H1 (cell line): ENCODE measurements around the gene PID1. TPM values are rescaled to one million over a fixed set of nuclear protein-coding genes. Genes with fewer than 3 reads are reported as not detected.

Source experiments
- CTCF ChIA-PET: fragments of 300-600 bp; sonication (Branson Sonifier 250); formaldehyde crosslinking; loops from one replicate; lab custom pipeline; 2021; ENCODE audit not compliant: partially characterized antibody; lab: Charles Lee
- POLR2A ChIA-PET: fragments of 300-600 bp; sonication (Branson Sonifier 250); formaldehyde crosslinking; loops from one replicate; lab custom pipeline; 2021; ENCODE audit warnings: inconsistent platforms; ENCODE audit not compliant: partially characterized antibody; lab: Charles Lee
- DNase-seq, 2 experiments: peaks; one replicate each; pipeline versions ENCODE4 v3.0.0 to v3.0.0-alpha.2; 2010 to 2022; ENCODE audit warnings: low spot score in 2 of 2, low read depth in 1 of 2, mixed read lengths in 1 of 2
- FAIRE-seq: peaks from 2 replicates; lab custom pipeline; 2011; peaks lifted over from hg19 to GRCh38; lab: Jason Lieb, UNC
- H2AFZ ChIP-seq: 2 replicates; pipeline ENCODE4 v1.8.1; 2012; ENCODE audit warnings: low read length, inconsistent platforms
- H2AK5ac ChIP-seq: 2 replicates; pipeline ENCODE4 v1.6.1; 2013; ENCODE audit warnings: low read depth, low read length
- H2BK120ac ChIP-seq: replicated peaks from 2 replicates; pipeline ENCODE3; 2013; ENCODE audit warnings: low read depth, low read length, inconsistent platforms
- H2BK12ac ChIP-seq: 2 replicates; pipeline ENCODE4 v1.6.1; 2013; ENCODE audit warnings: low read depth, low read length
- H2BK15ac ChIP-seq: 2 replicates; pipeline ENCODE4 v1.6.1; 2013; ENCODE audit warnings: low read length
- H2BK20ac ChIP-seq: 2 replicates; pipeline ENCODE4 v1.6.1; 2013; ENCODE audit warnings: low read length
- H2BK5ac ChIP-seq: 2 replicates; pipeline ENCODE4 v1.6.1; 2013; ENCODE audit warnings: low read depth, low read length
- H3K14ac ChIP-seq: 2 replicates; pipeline ENCODE4 v1.6.1; 2013; ENCODE audit warnings: inconsistent platforms; ENCODE audit not compliant: insufficient read length
- H3K18ac ChIP-seq: 2 replicates; pipeline ENCODE4 v1.6.1; 2013; ENCODE audit warnings: low read length; ENCODE audit errors: extremely low read depth
- H3K23ac ChIP-seq: 2 replicates; pipeline ENCODE4 v1.6.1; 2013; ENCODE audit warnings: inconsistent platforms; ENCODE audit not compliant: insufficient read length
- H3K23me2 ChIP-seq: 2 replicates; pipeline ENCODE4 v1.6.1; 2013; ENCODE audit warnings: low read depth, low read length
- H3K27ac ChIP-seq: 2 replicates; pipeline ENCODE4 v1.6.1; 2011; ENCODE audit warnings: low read depth, low read length, inconsistent platforms
- H3K27me3 ChIP-seq, 4 experiments: replicated peaks in 1 of 4; 1 replicate in 1 of 4; 2 replicates in 3 of 4; pipeline versions ENCODE4 v1.6.1 to v1.8.1; 2011 to 2013; ENCODE audit warnings: low read length in 3 of 4, mild to moderate bottlenecking in 3 of 4, inconsistent platforms in 2 of 4, mixed read lengths in 2 of 4, moderate library complexity in 1 of 4; ENCODE audit not compliant: control insufficient read depth in 3 of 4, insufficient read depth in 3 of 4; ENCODE audit errors: extremely low read depth in 1 of 4
- H3K36me3 ChIP-seq, 4 experiments: 2 replicates each; pipeline versions ENCODE4 v1.6.1 to v1.8.1; 2011 to 2013; ENCODE audit warnings: mild to moderate bottlenecking in 4 of 4, low read length in 3 of 4, moderate library complexity in 2 of 4, control low read depth in 1 of 4, inconsistent platforms in 1 of 4; ENCODE audit not compliant: insufficient read depth in 4 of 4, control insufficient read depth in 2 of 4
- H3K4ac ChIP-seq: replicated peaks from 2 replicates; pipeline ENCODE3; 2013; ENCODE audit warnings: low read length, low read depth, mixed read lengths, inconsistent platforms; ENCODE audit not compliant: insufficient read length
- H3K4me1 ChIP-seq, 4 experiments: replicated peaks in 1 of 4; 1 replicate in 1 of 4; 2 replicates in 3 of 4; pipeline versions ENCODE4 v1.6.1 to v1.8.1; 2011 to 2013; ENCODE audit warnings: low read length in 3 of 4, inconsistent platforms in 2 of 4, mixed read lengths in 1 of 4; ENCODE audit not compliant: insufficient read depth in 4 of 4, control insufficient read depth in 3 of 4
- H3K4me2 ChIP-seq, 2 experiments: 2 replicates each; pipeline versions ENCODE4 v1.6.1 to v1.8.1; 2011 to 2013; ENCODE audit warnings: low read depth in 2 of 2, low read length in 2 of 2, control low read depth in 1 of 2, inconsistent platforms in 1 of 2, mild to moderate bottlenecking in 1 of 2; ENCODE audit not compliant: insufficient read depth in 1 of 2
- H3K4me3 ChIP-seq, 4 experiments: fragments of 200-600, 300-600 bp in 1 of 4; sonication (generic), shearing (Covaris generic), sonication (Bioruptor Twin) in 1 of 4; 2 replicates each; pipeline versions ENCODE4 v1.5.1 to v1.8.1; 2011 to 2016; ENCODE audit warnings: low read length in 4 of 4, low read depth in 3 of 4, control low read depth in 2 of 4, inconsistent platforms in 2 of 4, mild to moderate bottlenecking in 2 of 4, mixed read lengths in 1 of 4, moderate library complexity in 1 of 4; ENCODE audit not compliant: insufficient read depth in 2 of 4; ENCODE audit errors: extremely low read depth in 1 of 4
- H3K56ac ChIP-seq: replicated peaks from 2 replicates; pipeline ENCODE3; 2013; ENCODE audit warnings: low read depth, mild to moderate bottlenecking, mixed read lengths, low read length, inconsistent platforms; ENCODE audit not compliant: insufficient read length
- H3K79me1 ChIP-seq: 2 replicates; pipeline ENCODE4 v1.6.1; 2013; ENCODE audit warnings: low read depth, low read length, control low read depth
- H3K79me2 ChIP-seq, 2 experiments: 2 replicates each; pipeline versions ENCODE4 v1.6.1 to v1.8.1; 2012 to 2013; ENCODE audit warnings: low read length in 2 of 2, mild to moderate bottlenecking in 2 of 2, inconsistent platforms in 1 of 2; ENCODE audit not compliant: insufficient read depth in 2 of 2, control insufficient read depth in 1 of 2
- H3K9ac ChIP-seq, 4 experiments: replicated peaks in 1 of 4; 1 replicate in 1 of 4; 2 replicates in 3 of 4; pipeline versions ENCODE4 v1.6.1 to v1.8.1; 2011 to 2013; ENCODE audit warnings: low read depth in 3 of 4, low read length in 3 of 4, control low read depth in 2 of 4, mild to moderate bottlenecking in 2 of 4, moderate library complexity in 2 of 4, inconsistent platforms in 1 of 4; ENCODE audit errors: extremely low read depth in 1 of 4
- H3K9me3 ChIP-seq, 2 experiments: 2 replicates each; pipeline versions ENCODE4 v1.6.1 to v1.8.1; 2012 to 2013; ENCODE audit warnings: mild to moderate bottlenecking in 2 of 2, moderate library complexity in 2 of 2, control low read depth in 1 of 2, inconsistent platforms in 1 of 2, low read depth in 1 of 2, low read length in 1 of 2, mixed read lengths in 1 of 2; ENCODE audit not compliant: insufficient read depth in 2 of 2
- H4K20me1 ChIP-seq, 2 experiments: replicated peaks in 1 of 2; 2 replicates each; pipeline versions ENCODE3 to v1.8.1; 2011 to 2013; ENCODE audit warnings: inconsistent platforms in 2 of 2, low read length in 2 of 2, mild to moderate bottlenecking in 1 of 2; ENCODE audit not compliant: insufficient read depth in 2 of 2, control insufficient read depth in 1 of 2
- H4K5ac ChIP-seq: 2 replicates; pipeline ENCODE4 v1.6.1; 2013; ENCODE audit warnings: low read length, low read depth, mixed read lengths, inconsistent platforms; ENCODE audit not compliant: insufficient read length
- H4K8ac ChIP-seq: 2 replicates; pipeline ENCODE4 v1.8.0; 2013; ENCODE audit warnings: mild to moderate bottlenecking, moderate library complexity, low read length, inconsistent platforms; ENCODE audit not compliant: insufficient read depth; ENCODE audit errors: extremely low read depth
- H4K91ac ChIP-seq: replicated peaks from 2 replicates; pipeline ENCODE3; 2013; ENCODE audit warnings: low read length, mixed read lengths, inconsistent platforms; ENCODE audit not compliant: insufficient read length
- CBX8 ChIP-seq: fragments of 300-800, 300-1000 bp; sonication (generic); IDR thresholded peaks from 2 replicates; pipeline ENCODE4 v1.7.1; 2016; ENCODE audit warnings: low read depth, low read length, borderline replicate concordance
- CREB1 ChIP-seq: IDR thresholded peaks from 2 replicates; pipeline ENCODE4 v1.6.1; 2012; ENCODE audit warnings: inconsistent platforms
- E2F6 ChIP-seq: IDR thresholded peaks from 2 replicates; pipeline ENCODE4 v1.6.1; 2012; ENCODE audit warnings: inconsistent platforms
- EZH2 ChIP-seq: fragments of 200-600 bp; sonication (generic); IDR thresholded peaks from 2 replicates; pipeline ENCODE4 v1.7.1; 2012; ENCODE audit warnings: low read depth, mild to moderate bottlenecking, moderate library complexity, low read length, inconsistent platforms; ENCODE audit not compliant: severe bottlenecking
- JUND ChIP-seq: IDR thresholded peaks from 2 replicates; pipeline ENCODE4 v1.6.1; 2011; ENCODE audit warnings: mild to moderate bottlenecking, improper control_type of control experiment, low read length
- MAX ChIP-seq: IDR thresholded peaks from 2 replicates; pipeline ENCODE4 v1.6.1; 2012; ENCODE audit warnings: inconsistent platforms
- PHF8 ChIP-seq: fragments of 200-600 bp; sonication (generic); conservative IDR thresholded peaks from 2 replicates; pipeline ENCODE4 v1.7.1; 2012; ENCODE audit warnings: low read depth, mild to moderate bottlenecking, inconsistent platforms, low read length, moderate library complexity
- POLR2A ChIP-seq, 2 experiments: IDR thresholded peaks; 1 replicate in 1 of 2; 2 replicates in 1 of 2; pipeline ENCODE4 v1.6.1; 2011; ENCODE audit warnings: low read depth in 2 of 2, low read length in 2 of 2, mild to moderate bottlenecking in 2 of 2; ENCODE audit errors: control extremely low read depth in 1 of 2
- SAP30 ChIP-seq: fragments of 300-600 bp; sonication (generic); IDR thresholded peaks from 2 replicates; pipeline ENCODE4 v1.7.1; 2012; ENCODE audit warnings: low read length, moderate library complexity, mild to moderate bottlenecking, inconsistent platforms; ENCODE audit not compliant: insufficient read depth, insufficient replicate concordance
- SIX5 ChIP-seq: IDR thresholded peaks from 2 replicates; pipeline ENCODE4 v1.6.1; 2011; ENCODE audit warnings: mild to moderate bottlenecking, low read depth, low read length
- SRF ChIP-seq: IDR thresholded peaks from 2 replicates; pipeline ENCODE4 v1.6.1; 2011; ENCODE audit warnings: mild to moderate bottlenecking, low read depth, low read length, moderate library complexity
- WGBS, 2 experiments: shearing (Covaris generic) in 1 of 2; methylation state at CpG; one replicate each; pipeline versions ENCODE4 v1.1.6 to v1.1.7; 2013 to 2015; ENCODE audit warnings: low lambda C conversion rate in 2 of 2, mixed read lengths in 2 of 2, inconsistent platforms in 1 of 2, low coverage in 1 of 2, missing lambda C conversion rate in 1 of 2; ENCODE audit not compliant: insufficient replicate concordance in 2 of 2, insufficient coverage in 1 of 2, insufficient read length in 1 of 2; ENCODE audit errors: extremely low coverage in 1 of 2, missing lambda C conversion rate in 1 of 2; 5-methylcytosine and 5-hydroxymethylcytosine counted together
- polyA plus RNA-seq, 7 experiments: library from polyadenylated mRNA; depleted of rRNA in 3 of 7; stranded (reverse) in 5 of 7; unstranded in 2 of 7; fragments of >200 nt in 5 of 7; fragments of 200-250 nt in 2 of 7; gene quantifications; 1 replicate in 5 of 7; 2 replicates in 1 of 7; 4 replicates in 1 of 7; pipeline versions ENCODE4 v1.2.1 to v1.2.3, GENCODE V29; 2011 to 2013; ENCODE audit warnings: missing spikeins in 2 of 7, mixed read lengths in 2 of 7
- total RNA-seq: library from RNA; stranded (reverse); fragmentation: NEBNext Ultra II Directional; extraction: Animal tissue kit (Norgen Biotek cat#: 25700); gene quantifications from 2 replicates; pipeline ENCODE4 v1.2.1, GENCODE V29; 2021

The PID1 gene
- total and polyA plus RNA-seq, 2 of the 8 experiments (the other 6 are each of a cell fraction or from before 2014, with no cell fraction given) = 1.5 to 3.3 TPM

GRCh38 chr2:229170916-229171315, 100.2 kb downstream of the PID1 start:
- Histone ChIP-seq H4K91ac (no peak overlapping the region), H3K9me3 (no peaks in the 10 kb centered on the region), H3K18ac (no peak overlapping the region), H3K36me3 (no peaks in the 10 kb centered on the region), H3K9ac (no peak overlapping the region), H2BK15ac (no peak overlapping the region), H2AK5ac (no peak overlapping the region), H2BK120ac (no peak overlapping the region), H2BK20ac (no peak overlapping the region), H3K4ac (no peak overlapping the region), H2BK12ac (no peak overlapping the region), H4K8ac (no peak overlapping the region), H2BK5ac (no peak overlapping the region), H3K4me2 (no peak overlapping the region), H3K27me3 (no peaks in the 10 kb centered on the region), H4K5ac (no peak overlapping the region), H3K56ac (no peak overlapping the region), H2AFZ (no peak overlapping the region), H3K14ac (no peak overlapping the region), H4K20me1 (no peaks in the 10 kb centered on the region), H3K79me2 (no peaks in the 10 kb centered on the region), H3K23ac (no peak overlapping the region), H3K79me1 (no peaks in the 10 kb centered on the region), H3K27ac (no peak overlapping the region), H3K23me2 (no peaks in the 10 kb centered on the region; the same call in 1 of the 2 replicates), H3K4me1 (no peaks in the 10 kb centered on the region), H3K4me3 (no peak overlapping the region)
- FAIRE-seq = no peak
- DNase-seq = no peak
- ChIA-PET CTCF (no interaction called here), POLR2A (no interaction called here)
- TF ChIP-seq PHF8 (no peak), SAP30 (no peak), SIX5 (no peak), POLR2A (IDR thresholded peaks at IDR 0.05; ENCODE audit: control extremely low read depth in 1 of 2, low read depth in 2 of 2, low read length in 2 of 2) (no peak), EZH2 (no peak), E2F6 (no peak), CBX8 (no peak), MAX (no peak), JUND (no peak), SRF (no peak), CREB1 (no peak)
- 89% methylated on average over 3 of the region's 3 CpGs; no CpG with 5 or more reads in 1 of the 2 experiments for WGBS, 2 experiments
